ENCODE results near the gene GYG1. TPM values are rescaled to one million over a fixed set of nuclear protein-coding genes. Genes with fewer than 3 reads are reported as not detected.

Gene GYG1
- total RNA-seq, 1 experiment from 2014 or later = 34.8 TPM

- ChIA-PET POLR2A (no interaction called here), CTCF (interaction anchor here (2.0 kb wide), 1 partner anchor 10 kb away, joined by 8 read pairs; no protein-coding TSS in a partner anchor)
- TF ChIP-seq ZNF317 (CRISPR knock-in tag; IDR thresholded peaks at IDR 0.05; ENCODE audit: borderline replicate concordance, low read depth) (no peak), PREB (CRISPR knock-in tag; IDR thresholded peaks at IDR 0.05; ENCODE audit: borderline replicate concordance) (no peak), ZNF425 (CRISPR knock-in tag; conservative IDR thresholded peaks at IDR 0.05) (no peak), ESRRA (CRISPR knock-in tag; IDR thresholded peaks at IDR 0.05; ENCODE audit: borderline replicate concordance) (no peak), ZBTB43 (CRISPR knock-in tag; IDR thresholded peaks at IDR 0.05) (no peak), SMAD4 (CRISPR knock-in tag; IDR thresholded peaks at IDR 0.05) (no peak), IRF1 (CRISPR knock-in tag; IDR thresholded peaks at IDR 0.05) (no peak), USF1 (CRISPR knock-in tag; IDR thresholded peaks at IDR 0.05) (no peak), USF2 (CRISPR knock-in tag; IDR thresholded peaks at IDR 0.05) (no peak)
- H3K36me3 Mint-ChIP-seq = no peaks in the 10 kb centered on the region
- DNase-seq (ENCODE audit: low spot score) (no peak), ATAC-seq (no peak)
- no peaks in the 10 kb centered on the region for H3K9me3 Mint-ChIP-seq
- no peaks in the 10 kb centered on the region for H3K4me1 Mint-ChIP-seq
- H3K27me3 Mint-ChIP-seq (ENCODE audit: low read depth) = no peaks in the 10 kb centered on the region; the same call in 1 of the 2 replicates
- H3K4me3 Mint-ChIP-seq = no peak overlapping the region
- H3K27ac Mint-ChIP-seq = no peak overlapping the region
Measured at GRCh38 chr3:148945116-148945515, 46.2 kb upstream of the GYG1 start.

- Mint-ChIP-seq H3K36me3 (no peaks in the 10 kb centered on the region), H3K4me3 (no peak overlapping the region), H3K27ac (no peak overlapping the region), H3K9me3 (peaks cover 5% of the 10 kb centered on the region), H3K4me1 (no peaks in the 10 kb centered on the region), H3K27me3 (ENCODE audit: low read depth) (no peaks in the 10 kb centered on the region; the same call in 1 of the 2 replicates)
- CTCF ChIA-PET = interaction anchor here (0.6 kb wide), 2 partner anchors 54 to 68 kb away, joined by 3 to 4 read pairs; no protein-coding TSS in a partner anchor
- POLR2A ChIA-PET = interaction anchor here (0.7 kb wide), 1 partner anchor 384 kb away, joined by 5 read pairs; no protein-coding TSS in a partner anchor
- DNase-seq (ENCODE audit: low spot score) (no peak), ATAC-seq (no peak)
- TF ChIP-seq SP1 (CRISPR knock-in tag; conservative IDR thresholded peaks at IDR 0.05) (no peak), OVOL2 (CRISPR knock-in tag; IDR thresholded peaks at IDR 0.05; ENCODE audit: borderline replicate concordance) (no peak), SMAD4 (CRISPR knock-in tag; IDR thresholded peaks at IDR 0.05) (no peak), TP53 (CRISPR knock-in tag; IDR thresholded peaks at IDR 0.05) (no peak), ATF3 (CRISPR knock-in tag; conservative IDR thresholded peaks at IDR 0.05) (no peak), EMX1 (CRISPR knock-in tag; IDR thresholded peaks at IDR 0.05) (no peak), MXD4 (CRISPR knock-in tag; IDR thresholded peaks at IDR 0.05; ENCODE audit: borderline replicate concordance) (no peak)
Measured at GRCh38 chr3:148948913-148949657, 42.3 kb upstream of the GYG1 start.
